Activated CD4-positive, alpha-beta T cell treated with anti-CD3 and anti-CD28 coated beads, Interleukin-2, amount 50 U/mL, for 1 hour (primary cell): ENCODE measurements around the gene PNPLA2.

Experiments used
- DNase-seq: peaks from one replicate; pipeline ENCODE4 v3.0.0-alpha.2; 2020

Gene PNPLA2, protein sequence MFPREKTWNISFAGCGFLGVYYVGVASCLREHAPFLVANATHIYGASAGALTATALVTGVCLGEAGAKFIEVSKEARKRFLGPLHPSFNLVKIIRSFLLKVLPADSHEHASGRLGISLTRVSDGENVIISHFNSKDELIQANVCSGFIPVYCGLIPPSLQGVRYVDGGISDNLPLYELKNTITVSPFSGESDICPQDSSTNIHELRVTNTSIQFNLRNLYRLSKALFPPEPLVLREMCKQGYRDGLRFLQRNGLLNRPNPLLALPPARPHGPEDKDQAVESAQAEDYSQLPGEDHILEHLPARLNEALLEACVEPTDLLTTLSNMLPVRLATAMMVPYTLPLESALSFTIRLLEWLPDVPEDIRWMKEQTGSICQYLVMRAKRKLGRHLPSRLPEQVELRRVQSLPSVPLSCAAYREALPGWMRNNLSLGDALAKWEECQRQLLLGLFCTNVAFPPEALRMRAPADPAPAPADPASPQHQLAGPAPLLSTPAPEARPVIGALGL

DNA sequence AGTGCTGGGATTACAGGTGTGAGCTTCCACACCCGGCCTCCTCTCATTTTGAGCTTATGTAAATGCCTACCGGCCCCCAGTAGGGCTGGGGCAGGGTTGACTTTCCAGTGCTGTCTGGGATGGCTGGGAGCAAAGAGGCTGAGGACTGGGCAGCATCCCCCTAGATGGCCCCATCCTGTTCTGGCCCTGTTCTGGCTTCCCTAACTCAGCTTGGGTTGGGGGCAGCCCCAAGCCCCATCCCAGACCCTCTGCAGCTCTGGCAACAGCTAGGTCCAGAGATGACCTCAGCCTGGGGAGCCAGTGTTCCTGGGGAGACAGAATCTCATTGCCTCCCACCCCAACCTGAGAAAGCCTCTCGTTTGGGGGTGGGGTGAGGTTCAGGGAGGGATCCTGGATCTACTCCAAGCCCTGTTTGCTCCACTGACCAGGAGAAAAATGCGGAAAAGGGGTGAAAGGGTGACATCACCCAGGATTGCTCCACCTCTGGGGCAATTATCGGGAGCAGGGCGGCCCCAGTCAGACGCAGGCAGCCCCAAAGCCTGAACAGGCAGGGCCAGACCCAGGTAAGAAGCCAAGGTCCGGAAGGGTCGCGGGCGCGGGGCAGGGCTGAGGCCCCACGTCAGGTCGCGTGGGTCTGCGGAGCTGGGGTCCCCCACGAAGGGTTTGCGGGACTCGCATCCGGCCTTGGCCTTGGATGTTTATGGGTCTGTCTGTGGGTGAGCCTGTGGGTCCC, at the start of gene PNPLA2:
TSS of gene PNPLA2 (plus strand) at position 519 of the 733 bp plus-strand sequence. CDS start 805 bp downstream, outside the sequence.
- no peak for DNase-seq

DNA sequence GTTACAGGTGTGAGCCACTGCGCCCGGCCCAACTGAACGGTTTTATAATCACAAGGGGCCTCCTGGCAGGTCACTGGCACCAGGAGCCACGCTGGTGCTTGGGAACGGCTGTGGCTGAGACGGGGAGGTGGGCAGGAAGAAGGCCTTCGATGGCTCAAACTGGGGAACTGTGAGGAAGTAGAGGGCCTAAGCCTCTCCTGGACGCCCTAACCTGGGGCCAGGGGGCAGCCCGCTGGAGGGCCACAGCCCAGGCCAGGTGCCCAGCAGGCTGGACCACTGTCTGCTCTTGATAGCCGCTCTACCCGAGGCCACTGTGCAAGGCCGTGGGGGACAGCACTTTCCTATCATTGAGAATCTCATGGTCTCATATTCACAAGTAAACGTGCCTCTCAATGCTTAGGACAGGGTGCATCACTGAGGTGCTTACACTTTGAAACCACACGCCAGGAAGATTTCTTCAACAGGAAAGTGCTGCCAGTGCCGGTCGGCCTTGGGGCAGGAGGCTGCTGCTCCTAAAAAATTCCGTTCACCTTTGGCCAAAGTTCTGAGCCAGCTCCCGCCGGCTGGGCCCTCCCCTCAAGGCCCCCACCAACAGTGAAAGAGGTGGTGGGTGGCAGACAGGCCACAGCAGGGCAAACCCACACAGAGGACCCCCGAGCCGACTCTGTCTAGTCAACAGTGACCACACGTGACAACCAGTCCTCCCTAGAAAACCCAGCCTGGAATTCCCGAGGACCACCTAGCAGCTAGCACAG, 48.6 kb upstream of the PNPLA2 start:
- no peak for DNase-seq

DNA sequence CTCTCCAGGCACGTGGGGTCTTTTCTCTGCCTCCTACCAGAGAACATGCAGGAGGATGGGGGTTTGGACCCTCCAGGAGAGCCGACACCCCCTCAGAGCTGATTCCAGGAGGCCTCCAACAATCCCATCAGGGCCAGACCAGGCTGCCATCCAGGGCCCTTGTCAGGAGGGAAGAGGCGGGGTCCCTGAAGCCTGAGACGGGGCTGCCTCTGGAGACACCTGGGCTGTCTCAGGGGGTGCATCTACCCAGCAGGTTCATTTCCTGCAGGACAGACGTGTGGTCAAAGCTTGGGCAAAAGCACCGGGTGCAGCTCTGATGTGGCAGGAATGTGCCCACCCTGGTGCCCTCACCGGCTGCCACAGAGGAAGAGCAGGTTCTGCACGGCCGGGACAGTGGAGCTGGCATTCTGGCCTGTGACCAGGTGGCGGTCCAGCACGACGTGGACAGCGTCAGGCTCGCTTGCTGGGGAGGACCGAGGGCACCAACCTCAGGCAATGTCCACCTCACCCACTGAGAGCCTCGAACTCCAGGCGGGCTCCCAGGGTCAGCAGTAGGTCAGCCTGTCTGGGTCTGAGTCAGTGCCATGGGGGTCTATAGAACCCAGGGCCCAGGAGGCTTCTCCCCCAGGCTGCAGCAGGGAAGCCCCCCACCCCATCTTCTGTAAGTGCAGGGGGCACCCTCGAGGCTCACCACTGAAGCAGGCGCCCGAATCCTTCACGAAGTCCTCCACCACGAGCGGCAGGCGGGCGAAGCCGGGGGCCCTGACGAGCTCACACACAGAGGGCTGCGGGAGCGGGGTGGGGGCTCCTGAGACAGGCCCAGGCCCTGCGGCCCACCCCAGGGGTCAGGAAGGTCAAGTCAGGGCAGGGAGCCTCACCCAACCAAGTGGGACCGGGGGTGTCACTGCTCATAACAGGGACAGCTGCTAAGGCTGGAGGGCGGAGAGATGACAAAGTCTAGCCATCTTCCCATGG, 47.8 kb upstream of the PNPLA2 start:
- DNase-seq, result no peak

DNA sequence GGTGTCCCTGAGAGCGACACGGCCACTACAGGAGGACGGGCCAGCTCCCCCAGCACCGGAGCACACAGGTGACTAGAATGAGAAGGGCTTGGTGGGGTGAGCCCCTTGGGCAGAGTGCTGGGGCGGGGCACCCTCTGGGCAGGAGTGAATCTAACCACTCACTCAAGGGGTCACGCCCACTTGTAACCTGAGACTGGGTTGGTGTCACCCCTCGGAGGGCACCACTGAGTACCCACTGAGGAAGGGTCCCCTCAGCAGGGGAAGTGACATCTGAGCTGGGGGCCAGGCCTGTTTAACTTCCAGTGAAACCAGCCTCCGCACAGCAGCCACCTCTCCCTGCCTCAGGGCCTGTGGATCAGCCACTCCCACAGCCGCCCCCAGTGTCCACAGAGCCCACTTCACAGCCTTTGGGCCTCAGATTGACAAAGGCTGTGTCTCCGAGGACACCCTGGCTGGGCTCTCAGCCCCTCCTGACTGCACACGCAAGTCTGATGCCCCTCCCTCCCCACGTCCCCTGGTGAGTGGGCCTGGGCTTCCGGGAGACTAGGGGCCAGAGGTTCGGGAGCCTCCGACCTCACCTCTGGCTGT, 47.0 kb upstream of the PNPLA2 start:
- DNase-seq, result no peak

DNA sequence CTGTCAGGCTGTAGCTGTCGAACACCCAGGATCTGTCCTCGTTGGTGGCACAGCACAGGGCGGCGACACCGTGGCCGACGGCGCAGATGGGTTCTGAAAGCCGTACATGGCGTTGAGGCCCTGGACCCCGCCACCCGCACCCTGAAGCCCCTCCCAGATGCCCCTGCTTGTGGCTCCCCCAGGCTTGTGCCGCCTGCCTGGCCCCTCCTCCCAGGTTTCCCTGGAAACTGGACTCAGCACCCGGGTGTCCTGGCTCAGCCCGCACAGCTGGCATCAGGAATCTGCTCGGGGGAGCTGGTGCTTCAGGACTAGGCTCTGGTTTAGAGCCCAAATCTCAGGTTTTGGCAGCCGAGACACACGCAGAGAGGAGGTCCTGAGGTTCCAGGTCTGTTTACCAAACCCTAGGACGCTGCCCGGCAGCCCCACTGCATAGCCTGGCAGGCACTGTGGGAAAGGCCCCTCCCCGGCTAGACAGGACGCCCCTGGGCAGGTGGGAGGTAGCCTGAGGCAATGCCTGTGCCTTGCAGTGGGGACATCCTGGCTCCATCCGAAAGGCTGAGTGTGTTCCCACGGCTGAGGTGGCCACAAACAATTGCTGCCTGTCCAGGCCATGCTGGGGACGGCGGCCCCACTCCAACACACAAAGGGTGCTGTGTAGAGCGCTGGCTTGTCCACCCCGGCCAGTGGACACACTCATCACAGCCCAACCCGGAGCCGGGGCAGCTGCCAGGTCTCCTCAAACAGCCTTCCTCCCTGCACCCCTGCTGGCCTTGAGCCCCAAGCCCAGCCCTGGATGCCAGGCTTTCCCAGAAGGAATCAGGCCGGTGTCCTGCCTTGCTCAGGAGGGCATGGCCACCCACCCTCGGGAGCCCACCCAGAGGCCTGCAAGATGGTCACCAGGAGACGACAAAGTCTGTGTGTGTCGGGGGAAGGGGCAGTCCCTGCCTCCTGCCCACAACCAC, 46.0 kb upstream of the PNPLA2 start:
- DNase-seq, result no peak

DNA sequence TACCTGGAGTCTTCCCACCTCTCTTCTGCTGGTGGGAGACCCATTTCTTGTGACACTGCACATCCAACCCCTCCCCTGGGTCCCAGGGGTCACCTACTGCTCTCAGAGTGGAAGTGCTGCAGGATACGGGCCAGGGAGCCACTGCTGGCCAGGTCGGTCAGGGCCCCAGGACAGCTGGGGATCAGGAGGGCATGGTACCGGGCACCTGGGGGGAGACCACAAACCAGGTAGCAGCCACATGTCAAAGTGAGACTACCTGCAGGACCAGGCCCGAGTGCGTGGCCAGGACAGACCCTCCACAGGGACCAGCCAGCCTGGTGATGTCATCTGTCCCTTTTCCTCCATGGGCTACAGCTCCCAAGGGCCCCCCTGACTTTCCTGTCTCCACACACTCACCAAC, 45.3 kb upstream of the PNPLA2 start:
- DNase-seq, result no peak

DNA sequence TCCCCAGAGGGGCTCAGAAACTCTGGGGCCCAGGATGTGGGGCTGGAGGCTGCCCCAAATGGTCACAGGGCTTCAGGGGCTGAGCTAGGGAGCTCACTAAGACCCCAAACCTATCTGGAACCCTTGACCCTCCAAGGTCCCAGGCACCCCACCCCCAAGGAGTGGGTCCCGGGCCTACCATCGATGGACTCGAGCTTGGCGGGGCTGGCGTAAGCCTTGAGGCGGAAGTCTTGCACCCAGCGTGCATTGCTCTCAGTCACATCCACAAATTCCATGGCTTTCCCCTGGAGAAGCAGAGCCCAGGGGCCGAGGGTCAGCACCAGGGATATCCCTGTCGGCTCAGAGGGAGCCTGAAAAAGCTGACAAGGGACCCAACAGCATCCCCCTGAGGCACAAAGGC, 44.9 kb upstream of the PNPLA2 start:
- no peak for DNase-seq

DNA sequence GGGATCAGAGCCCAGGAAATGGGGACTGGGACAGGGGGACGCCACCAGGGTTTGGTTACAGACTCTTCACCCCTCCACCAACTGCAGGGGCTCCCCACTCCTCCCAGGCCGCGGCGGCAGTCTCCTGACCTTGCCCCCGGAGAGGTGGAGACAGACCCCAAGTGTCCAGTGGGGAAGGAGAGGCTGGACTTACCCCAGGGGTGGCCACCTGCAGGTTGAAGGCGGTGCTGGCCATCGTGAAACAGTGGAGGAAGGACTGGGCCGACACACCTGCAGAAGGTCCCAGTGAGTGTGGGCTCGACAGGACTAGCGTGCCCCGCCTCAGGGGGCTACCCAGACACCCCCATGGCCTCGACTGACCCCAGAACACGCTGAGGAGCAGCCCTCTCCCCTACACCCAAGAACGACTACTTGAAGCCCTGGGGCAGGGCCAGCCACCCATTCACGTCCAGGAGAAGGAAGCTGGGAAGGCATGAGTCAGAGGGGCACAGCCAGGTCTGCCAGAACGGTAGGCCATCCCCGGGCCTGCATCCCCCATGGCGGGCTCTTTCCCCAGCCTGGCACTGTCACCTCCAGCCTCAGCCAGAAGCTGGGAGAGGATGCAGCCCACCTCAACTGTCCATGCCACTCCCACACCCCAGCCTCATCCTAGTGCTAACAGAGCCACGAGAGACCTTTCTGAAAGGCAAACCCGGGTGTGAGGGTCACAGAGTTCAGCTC, 43.7 kb upstream of the PNPLA2 start:
- no peak for DNase-seq

DNA sequence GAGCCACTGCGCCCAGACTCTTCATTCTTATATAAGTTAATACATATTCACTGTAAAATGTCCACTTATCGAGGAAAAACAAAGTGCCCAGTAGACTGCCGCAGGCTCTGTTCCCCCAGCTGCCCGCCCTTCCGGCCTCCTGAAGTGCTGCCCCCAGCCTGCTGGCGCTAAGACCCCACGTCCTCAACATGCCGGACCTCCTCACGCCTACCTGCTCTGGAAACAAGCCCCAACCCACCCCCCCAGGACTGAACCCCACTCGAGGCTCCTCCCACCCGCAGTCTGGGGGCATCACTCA, 42.5 kb upstream of the PNPLA2 start:
- DNase-seq, result no peak

DNA sequence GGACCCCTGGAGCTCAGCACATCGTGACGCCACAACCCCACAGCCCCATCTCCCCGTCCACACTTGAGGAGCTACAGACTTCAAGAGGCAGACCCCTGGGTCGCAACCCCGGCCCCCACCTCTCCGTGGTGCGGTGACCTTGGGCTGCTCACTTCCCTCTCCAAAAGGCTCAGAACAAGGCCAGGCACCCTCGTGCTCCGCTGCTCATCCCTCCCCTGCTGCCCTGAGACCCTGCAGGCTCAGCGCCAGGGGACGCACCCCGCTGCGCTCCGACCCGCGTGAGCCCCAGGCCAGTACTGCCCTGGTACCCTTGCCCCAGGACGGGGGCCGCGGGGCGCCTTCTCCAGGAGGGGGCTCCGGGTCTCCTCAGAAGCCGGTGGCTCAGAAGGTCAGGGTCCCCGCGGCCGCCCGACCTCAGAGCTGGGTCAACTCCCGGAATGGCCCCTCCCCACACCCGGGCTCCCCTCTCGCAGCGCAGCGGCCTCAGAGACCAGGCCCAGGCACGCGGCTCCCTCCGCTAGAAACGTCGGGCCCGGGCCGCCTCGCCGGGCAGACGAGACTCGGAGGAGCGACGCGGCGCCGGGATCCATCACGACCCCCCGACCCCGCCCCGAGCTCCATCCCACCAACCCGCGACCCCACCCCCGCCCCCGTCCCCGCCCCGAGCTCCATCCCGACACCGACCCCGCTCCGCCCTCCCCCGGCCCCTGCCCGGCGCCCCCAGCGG, 42.0 kb upstream of the PNPLA2 start:
- peak; percentile 27 for DNase-seq

DNA sequence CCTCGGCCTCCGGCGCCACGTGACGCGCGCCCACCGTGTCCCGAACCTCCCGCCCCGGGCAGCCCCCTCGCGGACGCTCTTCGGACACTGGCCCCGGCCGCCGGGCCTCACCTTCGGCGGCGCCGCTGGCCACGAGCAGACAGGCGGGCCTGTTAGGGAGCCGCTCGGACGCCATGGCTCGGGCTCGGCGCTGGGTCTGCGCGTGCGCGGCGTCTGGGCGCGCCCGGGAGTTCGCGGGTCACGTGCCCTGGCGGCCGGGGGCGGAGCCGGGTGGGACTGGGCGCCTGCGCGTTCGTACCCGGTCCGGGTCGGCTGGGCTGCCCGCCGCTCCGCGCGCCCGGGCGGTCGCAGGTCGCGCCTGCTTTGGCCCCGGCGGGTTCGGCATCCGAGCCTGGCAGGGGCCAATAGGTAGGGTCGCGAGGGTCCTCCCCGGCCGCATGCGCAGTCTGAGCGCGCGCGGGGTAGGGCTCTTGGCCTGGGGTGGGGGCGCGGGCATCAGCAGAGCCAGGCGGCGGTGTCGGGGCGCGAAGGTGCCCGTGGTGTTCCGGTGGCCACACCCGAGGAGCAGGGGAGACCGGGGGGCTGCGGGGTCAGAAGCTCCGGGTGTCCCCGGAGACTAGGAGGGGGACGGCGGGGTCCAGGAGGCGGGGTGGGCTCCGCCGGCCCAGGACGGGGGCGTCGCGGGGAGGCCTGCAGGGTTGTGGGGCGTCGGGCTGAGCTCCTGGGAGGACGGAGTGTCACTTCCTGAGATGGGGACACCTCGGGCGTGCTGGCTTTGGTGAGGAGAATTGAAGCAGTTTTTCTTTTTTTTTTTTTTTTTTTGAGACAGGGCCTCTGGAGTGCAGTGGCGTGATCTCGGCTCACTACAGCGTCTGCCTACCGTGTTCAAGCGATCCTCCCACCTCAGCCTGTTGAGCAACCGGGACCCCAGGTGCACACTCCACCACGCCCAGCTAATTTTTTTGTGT, 41.1 kb upstream of the PNPLA2 start, which contains the start of gene GATD1:
TSS of gene GATD1 (minus strand) at position 200 of the 968 bp plus-strand sequence. CDS start at position 175, 25 bp downstream.
- DNase-seq, result peak; percentile 93

DNA sequence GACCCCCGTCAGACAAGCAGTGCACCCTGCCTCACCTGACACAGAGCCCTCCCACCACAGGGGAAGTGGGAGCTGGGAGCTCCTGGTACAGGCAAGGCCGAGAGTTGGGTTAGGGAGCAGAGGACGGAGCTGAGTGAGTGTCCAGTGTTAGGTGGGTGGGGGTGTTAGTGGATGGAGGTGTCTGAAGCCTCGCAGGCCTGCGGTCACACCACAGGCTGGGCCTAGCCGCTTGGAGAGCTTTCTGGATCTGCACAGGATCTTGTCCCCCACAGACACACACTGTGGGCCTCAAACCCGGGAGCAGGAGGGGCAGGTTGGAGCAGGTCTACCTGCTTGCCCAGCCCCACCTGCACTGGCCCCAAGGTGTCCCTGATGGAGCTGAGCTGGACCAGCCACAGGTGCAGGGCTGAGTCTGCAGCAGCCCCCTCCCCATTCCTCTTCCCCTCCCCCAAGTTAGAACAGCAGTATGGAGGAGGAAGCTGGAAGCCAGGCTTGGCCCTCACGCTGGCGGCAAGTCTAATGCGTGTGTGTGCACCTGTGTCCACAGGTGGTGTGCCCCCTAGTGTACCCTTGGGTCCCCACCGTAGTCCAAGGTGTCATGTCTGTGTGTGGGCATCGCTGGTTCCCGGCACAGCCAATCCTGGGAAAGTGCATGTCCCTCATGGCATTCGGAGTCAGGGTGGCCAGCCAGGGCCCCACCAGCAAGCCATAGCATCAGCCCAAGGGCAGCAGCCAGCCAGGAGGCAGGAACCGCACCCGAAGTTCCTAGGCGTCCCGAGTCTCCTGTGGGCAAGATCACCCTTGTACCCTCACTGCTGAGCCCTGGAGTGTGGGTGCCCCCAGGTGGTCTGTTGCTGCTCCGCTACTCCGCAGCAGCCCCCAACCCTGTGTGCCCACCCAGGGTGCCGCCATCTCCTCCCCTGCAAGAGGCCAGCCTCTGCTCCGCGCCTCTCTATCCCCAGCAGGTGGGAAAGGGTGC, 39.4 kb upstream of the PNPLA2 start:
- no peak for DNase-seq

DNA sequence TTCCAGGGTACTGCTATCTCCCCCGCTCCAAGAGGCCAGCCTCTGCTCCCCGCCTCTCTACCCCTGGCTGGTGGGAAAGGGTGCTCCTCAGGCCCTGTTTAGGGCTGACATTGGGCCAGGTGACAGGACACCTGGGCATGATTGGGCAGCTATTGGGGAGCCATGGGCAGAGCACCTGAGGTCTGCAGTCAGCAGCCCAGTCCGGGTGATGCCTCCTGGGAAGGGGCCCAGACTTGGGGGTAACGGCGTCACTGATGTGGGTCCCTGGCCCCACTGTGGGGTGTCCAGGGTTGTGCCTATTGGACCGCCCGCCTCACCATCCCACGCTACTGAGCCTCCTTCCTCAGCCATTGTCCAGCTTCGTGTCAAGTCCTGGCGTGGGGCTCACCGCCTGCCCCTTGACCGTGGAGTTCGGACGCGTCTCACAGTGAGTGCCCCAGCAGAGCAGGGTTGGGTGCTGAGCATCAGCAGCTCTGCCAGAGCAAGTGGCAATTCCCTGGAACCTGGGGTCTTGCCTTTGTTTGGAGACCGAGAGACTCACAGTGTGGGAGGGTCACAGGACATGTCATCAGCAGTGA, 38.7 kb upstream of the PNPLA2 start:
- DNase-seq, result no peak

DNA sequence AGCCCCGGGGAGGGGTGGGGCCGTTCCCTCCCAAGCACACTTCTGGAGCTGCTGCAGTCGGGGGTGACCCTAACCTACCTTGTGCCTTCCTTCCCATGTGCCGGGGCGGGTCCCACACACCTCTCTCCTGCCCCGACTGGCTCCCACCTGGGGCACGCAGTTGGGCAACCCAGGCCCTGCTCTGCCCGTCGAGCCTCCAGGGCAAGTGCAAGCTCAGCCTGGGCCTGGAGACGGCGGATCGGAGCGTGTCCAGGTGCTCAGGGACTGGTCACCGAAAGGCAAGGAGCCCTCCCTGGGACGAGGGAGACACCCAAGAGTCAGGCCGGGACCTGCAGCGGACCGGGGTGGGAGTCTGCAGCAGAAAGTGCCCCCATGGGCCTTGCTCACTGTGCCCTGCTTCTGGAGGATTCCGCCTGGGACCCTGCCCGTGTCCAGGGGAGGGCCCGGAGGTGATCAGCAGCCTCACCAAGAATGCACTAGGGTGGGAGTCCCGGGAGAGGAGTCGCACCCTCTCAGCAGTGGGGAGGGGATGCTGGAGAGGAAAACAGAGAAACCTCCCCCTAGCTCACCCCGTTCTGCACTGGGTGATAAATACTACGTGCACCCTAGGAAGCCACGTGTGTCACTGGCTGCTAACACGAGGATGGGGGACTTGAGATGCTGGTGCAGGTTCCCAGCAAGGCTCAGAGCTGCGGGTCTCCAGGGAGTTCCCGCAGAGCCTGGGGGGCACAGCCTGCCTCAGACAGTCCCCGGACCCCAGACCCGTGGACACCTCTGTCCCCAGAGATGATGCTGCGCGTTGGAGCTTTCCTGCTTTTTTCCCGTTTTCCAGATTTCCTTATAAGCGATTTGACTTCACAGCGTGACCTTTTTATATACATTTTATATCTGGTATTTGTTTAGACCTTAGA, 36.2 kb upstream of the PNPLA2 start:
- DNase-seq, result no peak

DNA sequence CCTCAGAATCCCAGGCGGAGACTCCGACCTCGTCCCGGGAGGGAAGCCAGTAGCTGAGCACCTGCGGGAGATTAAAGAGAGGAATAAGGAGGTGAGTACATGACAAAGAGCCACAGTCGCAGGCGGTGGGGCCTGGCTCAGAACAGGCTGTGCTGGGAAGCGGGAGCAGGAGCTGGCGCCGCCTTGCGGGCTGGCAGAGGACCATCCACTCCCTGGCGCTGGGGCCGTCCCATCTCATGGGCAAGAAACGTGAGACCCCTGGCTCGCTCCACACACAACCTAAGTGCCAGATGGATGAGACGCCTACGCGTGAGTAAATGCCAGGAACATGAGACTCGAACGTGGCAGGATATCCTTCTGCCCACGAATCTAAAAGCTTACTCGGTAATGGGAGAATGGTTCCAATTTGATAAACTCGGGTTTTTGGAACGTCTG, 35.1 kb upstream of the PNPLA2 start:
- DNase-seq, result peak; percentile 41
